EL (cell line): Measurements from ENCODE around the gene AARSD1.
A peak's percentile ranks its signal among the peaks of the same experiment; 100 is the strongest.
"Not testable (repeated sequence)": the region's sequence is repeated elsewhere in the genome, so short reads cannot be mapped to it uniquely, and the experiment has no call there.

ENCODE experiments used
- DNase-seq: peaks from one replicate; pipeline ENCODE4 v3.0.0-alpha.2; 2016

The AARSD1 gene

DNA sequence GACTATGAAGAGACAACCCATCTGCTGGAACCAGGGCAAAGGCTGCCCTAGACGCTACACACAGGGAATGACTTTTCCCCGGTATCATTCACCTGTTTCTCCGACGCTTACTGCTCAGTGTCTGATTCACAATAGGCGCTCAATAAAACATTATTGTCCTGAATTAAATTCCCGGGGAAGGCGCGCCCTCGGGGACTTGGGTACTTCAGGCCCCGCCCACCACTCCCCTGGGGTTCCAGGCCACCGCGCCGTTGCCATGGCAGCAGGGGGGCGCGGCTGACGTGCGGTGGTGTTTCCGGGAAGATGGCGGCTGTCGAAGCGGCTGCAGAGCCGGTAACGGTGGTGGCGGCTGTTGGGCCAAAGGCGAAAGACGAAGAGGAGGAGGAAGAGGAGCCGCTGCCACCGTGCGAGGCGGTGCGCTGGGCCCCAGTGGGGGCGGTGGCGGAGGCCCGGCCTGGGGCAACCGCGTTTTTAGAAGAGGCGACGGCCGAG, 16.1 kb upstream of the AARSD1 start, which contains the start of gene RUNDC1:
Gene RUNDC1 (plus strand): TSS at position 292 of the 492 bp plus-strand sequence. CDS start 12 bp downstream, at position 304.
- peak; percentile 90 for DNase-seq

DNA sequence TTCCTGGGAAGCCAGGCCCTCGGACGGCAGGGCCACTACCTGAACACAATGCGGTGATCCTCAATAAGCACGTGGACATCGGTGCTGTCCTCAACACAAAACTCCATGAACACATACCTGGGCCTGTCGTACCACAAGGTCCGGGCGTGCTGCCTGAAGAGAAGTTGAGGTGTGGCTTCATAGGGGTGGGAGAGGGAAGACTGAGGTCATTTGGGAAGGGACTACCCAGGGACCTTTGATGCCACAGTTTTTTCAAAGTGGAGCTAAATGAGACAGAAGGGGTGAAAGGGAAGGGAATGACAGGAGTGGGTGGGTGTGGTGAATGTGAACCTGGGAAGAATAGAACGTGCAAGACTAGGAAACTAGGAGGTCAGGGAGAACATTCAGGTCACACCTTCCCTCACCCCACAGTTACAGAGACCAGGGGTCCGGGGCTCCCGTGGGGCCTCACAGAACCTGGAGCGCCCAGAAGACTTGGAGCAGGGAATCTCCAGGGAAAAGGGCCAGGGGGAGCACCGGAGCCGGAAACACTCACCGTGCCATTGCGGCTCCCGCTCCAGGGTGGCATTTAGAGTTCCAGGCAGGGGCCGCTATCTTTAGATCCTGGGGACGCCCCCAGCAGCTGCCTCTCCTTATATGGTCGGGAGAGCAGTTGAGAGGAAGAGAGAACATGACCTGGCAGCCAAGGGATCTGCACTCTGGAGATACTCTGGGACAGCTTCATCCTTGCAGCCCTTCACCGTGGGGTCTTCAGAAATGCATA, 15.4 kb upstream of the AARSD1 start, which contains the start of gene PTGES3L:
Gene PTGES3L (minus strand): TSS at position 570 of the 763 bp plus-strand sequence. CDS start 27 bp downstream, at position 543.
- DNase-seq = peak; percentile 71

DNA sequence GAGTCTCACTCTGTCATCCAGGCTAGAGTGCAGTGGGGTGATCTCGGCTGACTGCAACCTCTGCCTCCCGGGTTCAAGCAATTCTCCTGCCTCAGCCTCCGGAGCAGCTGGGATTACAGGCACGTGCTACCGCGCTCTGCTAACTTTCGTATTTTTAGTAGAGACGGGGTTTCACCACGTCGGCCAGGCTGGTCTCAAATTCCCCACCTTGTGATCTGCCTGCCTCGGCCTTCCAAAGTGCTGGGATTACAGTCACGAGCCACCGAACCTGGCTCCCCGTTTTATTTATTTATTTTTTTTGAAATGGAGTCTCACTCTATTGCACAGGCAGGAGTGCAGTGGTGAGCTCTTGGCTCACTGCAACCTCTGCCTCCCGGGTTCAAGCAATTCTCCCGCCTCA, 11.4 kb upstream of the AARSD1 start:
- not testable (repeated sequence) for DNase-seq

DNA sequence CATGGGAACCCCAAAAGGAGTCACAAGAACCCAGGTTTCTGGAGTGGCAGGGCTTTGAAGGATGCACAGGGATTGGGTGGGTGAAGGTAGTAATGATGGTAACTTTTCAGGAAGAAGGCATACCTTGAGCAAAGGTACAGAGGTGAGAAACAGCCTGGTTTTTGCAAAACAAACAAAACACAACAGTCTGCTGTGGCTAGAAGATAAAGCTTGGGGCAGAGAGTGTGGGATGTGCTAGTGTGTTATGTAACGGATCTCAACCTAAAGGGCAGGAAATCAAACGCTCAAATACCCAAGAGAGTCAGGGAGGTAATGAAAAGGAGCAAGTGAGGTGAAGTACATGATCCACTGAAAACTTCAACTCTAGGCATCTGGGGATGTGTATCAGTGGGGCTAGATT, 11.0 kb upstream of the AARSD1 start:
- DNase-seq = no peak

DNA sequence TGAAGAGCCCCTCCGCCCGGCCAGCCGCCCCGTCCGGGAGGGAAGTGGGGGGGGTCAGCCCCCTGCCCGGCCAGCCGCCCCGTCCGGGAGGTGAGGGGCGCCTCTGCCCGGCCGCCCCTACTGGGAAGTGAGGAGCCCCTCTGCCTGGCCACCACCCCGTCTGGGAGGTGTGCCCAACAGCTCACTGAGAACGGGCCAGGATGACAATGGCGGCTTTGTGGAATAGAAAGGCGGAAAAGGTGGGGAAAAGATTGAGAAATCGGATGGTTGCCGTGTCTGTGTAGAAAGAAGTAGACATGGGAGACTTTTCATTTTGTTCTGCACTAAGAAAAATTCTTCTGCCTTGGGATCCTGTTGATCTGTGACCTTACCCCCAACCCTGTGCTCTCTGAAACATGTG, 9.1 kb upstream of the AARSD1 start:
- DNase-seq = not testable (repeated sequence)

DNA sequence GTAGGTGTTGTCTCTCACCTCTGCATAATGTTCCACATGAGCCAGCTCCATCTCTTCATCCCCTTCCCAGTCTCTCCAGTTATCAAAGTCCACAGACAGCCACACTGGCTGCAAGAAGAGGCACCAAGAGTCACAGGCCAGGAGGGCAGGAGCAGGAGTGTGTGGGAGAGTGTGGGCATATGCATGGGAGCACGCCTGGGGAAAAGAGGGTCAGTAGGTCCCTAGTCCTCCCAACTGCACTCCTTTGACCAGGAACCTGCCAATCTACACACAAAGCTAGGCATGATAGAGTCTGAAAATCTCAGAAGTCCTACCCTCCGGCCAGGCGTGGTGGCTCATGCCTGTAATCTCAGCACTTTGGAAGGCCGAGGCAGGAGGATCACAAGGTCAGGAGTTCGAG, 7.3 kb upstream of the AARSD1 start:
- DNase-seq = no peak

DNA sequence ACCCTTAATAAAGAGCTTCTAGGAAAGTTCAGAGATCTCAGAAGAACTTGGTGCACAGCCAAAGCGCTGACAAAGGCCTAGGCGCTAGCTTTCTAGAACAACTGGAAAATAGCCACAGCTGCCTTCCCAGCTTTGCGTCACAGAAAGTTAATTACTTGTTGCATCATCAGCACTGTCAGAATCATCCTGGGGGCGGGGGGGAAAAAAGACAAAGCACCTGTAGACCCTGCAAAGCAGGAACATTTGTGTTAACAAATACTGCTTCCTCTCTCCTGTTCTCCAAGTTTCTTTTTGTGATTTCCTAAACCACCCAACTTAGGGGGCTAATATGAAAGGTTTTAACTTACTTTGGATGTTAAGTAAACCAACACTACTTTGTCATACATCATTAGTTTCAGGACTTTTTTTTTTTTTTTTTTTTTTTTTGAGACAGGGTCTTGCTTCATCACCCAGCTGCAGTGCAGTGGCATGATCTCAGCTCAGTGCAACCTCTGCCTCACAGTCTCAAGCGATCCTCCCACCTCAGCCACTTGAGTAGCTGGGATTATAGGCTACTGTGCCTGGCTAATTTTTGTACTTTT, 4.8 kb upstream of the AARSD1 start:
- DNase-seq = no peak

DNA sequence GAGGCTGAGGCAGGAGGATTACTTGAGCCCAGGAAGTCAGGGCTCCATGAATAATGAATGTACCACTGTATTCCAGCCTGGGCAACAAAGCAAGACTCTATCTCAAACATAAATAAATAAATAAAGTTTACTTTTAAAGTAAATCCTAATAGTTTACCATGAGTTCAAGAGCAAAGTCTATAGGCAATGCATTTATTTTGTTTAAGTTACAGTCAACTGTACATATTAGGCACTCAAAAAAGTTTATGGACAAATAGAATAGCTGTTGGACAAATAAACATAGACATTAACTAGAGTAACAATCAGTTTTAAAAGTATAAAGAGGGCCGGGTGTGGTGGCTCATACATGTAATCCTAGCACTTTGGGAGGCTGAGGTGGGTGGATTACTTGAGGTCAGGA, 3.7 kb upstream of the AARSD1 start:
- no peak for DNase-seq

DNA sequence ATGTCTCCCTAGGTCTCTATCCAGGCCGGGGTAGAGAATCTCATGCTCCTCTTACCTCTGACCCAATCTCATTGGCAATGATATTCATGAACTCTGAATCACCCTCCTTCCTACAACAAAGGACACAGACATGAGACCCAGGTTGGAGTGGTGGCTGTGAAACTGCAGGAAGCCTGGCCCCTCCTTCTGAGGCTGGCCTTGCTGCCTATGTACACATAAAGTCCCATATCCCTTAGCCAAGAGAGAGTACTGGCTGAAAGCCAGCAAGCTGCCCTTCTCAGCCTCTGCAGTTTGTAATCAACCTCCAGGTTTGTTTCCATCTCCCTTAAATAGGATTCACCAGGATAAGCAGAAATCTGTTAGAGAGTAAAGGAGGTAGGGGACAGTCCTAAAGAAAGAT, 10.6 kb downstream of the AARSD1 start:
- no peak for DNase-seq

DNA sequence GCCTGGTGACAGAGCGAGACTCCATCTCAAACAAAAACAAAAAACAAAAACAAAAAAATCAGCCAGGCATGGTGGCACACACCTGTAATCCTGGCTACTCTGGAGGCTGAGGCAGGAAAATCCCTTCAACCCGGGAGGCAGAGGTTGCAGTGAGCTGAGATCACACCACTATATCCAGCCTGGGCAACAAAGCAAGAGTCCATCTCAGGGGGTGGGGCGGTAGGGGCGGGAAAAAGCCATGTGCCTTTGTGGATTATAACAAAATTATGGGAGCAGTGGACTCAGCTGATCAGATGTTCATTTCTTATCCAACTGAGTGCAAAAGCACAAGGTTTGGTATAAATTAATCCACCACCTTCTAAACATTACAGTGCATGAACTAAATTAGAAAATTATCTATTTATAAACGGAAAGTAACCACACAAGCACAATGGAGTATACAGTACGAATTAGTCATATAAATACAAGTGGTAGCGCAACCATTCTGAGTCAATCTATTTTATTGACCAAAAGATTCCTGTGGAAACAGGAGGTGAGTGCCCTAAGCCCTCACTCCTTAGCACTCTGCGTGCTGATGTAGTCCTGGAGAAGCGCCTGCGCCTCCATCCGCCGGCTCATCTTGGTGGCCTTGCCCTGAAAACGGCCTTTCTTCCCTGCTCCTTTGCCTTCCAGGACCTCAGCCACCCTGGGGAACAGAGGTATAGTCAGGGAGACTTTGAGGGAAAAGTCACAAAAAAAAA, 14.0 kb downstream of the AARSD1 start:
- DNase-seq = no peak

DNA sequence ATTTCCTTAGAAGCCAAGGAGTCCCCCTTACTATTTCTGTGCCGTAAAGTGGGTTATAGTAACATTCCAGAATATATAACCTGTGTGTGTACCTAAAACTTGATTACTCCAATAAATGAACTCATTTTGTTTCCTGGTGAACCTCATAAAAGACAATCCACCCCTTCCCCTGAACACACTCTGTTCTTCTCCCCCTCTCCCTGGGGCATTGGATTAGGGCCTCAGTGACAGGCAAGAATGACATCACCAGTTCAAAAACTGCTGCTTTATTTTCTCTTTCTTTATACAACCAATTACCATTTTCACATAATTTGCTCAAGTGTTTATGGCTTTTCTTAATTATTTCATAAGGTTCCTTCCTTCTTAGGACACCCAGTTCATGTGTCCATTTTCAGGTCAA, 17.4 kb downstream of the AARSD1 start:
- no peak for DNase-seq

DNA sequence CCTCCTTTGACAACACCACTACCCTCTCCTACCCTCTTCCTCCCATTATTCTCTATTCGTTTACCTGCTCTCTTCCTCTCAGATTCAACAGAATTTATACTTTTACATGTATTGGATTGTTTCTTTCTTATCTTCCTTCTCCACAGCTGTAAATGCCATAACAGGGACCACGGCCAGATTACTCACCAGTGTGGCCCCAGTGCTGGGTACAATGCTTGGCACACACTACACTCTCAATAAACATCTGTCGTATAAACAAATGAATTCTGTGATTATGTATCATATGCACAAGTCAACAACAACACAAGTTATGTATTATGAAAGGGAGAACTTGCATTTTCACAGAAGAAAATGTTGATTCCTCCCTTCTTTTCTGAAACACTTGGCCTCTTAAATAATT, 20.0 kb downstream of the AARSD1 start:
- DNase-seq = no peak

DNA sequence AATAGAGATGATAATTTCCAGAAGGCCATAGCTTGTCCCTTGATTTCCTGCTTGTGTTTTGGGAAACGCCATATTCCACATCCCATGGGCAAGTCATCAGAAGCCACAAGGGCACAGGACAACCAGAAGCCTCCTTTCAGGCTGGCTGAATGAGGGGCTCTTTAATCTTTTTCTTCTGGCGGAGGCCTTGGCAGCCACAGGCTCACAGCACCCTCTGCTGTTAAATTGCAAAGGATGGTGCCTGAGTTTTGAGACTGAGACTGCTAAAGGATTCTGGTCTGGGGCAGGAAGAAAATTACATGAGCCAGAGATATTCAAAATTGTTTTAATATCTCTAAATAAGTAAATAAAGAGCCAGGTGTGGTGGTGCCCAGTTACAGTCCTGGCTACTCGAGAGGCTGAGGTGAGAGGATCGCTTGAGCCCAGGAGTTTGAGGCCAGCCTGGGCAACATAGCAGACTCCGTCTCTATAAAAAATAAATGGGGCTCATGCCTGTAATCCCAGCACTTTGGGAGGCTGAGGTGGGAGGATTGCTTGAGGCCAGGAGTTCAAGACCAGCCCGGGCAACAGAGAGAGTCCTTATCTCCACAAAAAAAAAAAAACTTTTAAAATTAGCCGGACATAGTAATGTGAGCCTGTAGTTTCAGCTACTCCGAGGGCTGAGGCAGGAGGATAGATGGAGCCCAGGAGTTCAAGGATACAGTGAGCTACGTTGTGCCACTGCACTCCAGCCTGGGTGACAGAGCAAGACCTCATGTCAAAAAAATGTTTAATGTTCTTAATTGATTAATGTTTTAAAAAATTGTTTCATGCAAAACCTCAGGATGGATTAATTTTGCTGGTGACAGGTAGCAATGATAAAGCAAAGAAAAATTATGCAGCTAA, 26.3 kb downstream of the AARSD1 start:
- peak; percentile 65 for DNase-seq

DNA sequence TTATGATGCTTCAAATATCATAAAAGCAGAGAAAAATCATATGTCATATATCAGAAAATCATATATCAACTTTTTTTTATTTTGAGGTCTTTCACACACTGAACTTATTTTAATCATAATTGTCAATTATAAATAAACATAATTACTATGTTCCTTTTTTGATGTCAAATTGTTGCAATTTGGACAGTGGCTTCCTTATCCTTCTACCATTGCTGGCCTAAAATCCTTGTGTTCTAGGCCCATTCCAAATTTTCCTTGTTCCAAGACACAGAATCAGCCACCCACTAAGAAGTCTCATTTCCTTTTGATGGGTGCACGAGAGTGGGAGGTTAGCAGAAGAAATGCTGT, 34.8 kb downstream of the AARSD1 start:
- no peak for DNase-seq

DNA sequence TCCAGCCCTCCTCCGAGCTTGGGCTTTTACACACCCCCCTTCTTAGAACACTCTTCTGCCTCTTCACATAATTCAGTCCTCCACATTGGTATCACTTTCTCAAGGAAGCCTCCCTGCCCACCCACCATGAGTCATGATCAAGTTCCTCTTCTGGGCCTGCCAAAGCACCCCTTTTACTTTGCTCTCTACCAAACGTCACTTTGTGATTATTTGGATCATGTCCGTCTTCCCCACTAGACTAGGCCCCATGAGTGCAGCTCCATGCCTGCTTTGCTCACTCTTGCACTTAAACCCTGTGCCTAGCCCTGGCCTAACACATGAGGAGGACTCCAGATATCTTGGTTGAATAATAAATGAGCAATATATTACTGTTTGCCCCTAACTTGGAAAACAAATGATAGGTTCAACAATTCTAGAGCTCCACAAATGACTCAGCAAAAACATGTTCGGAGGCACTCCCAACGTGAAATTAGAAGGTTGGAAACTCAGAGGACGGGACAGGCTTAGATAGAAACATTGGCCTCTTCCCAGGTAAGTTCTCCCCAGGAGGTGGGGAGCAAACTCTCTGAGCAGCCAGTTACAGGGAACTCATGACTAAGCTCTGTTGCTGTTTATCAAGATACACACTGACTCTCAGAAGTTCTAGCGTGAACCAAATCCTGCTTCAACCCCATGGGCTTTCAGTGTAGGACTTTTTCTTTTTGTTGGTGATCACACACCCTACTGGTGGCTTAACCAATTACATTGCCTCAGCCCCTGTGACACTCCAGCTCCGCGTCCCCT, 35.3 kb downstream of the AARSD1 start:
- DNase-seq = peak; percentile 66

DNA sequence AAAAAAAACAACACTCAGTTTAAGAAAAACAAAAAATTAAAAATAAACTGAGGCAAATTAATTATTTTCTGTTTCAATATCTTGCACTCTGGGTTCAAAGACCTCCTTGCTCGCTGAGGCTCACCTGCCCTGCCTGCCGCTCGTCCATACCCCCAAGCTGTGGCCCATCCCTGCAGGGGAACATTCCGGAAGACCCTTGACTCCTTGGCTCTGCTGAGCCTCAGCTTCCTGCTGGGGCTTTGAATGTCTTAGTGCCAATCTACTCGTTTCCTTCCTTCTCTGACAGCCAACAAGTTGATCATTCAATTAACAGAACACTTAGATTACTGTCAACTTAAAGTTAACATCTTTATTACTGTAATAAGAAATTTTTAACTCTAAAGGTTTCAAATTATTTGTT, 39.4 kb downstream of the AARSD1 start:
- no peak for DNase-seq

DNA sequence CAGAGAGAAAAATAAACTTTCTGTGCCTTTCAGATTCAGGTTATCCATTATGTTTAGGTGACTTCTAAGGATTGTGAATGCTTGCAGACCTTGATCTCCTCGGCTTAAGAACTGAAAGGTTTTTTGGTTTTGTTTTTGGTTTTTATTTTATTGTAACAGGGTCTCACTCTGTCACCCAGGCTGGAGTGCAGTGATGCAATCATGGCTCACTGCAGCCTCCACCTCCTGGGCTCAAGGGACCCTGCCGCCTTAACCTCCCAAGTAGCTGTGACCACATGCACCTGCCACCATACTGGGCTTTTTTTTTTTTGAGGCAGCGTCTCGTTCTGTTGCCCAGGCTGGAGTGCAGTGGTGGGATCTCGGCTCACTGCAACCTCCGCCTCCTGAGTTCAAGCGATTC, 40.8 kb downstream of the AARSD1 start:
- DNase-seq = not testable (repeated sequence)

DNA sequence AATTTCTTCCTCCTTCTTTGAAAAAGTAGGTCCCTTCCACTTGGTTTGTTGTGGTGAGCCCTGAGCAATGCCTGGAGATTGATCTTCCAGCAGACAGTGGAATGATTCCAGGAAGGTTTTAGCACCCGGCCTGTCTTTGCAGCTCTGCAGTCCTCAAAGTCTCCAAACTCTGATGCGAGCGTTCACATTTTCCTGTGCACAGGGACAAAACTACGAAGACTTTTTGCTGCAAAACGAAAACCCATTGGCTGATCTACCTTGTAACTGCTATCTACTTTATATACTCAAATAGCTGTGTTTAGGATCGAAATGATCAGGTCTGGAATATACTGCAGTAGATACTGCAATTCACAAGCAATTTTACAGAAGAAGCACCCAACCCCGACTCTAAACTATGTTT, 42.0 kb downstream of the AARSD1 start:
- DNase-seq = no peak

DNA sequence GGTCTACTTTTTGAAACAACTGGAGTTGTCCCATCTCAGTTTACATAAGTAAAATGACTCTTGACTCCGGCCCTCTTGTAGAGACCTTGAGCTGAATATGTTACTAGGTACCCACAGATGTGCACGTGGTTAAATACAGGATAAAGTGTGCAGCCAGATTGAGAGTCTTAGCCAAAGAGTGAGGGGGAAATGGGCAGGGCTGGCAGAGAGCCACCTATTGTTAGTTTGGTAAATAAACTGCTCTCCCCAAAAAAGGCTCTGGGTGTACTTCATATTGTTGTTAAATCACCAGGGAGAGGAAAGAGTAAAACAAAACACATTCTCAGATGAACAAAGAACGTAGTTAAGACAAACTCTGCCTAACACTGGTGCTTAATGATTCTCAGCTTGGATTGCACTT, 43.3 kb downstream of the AARSD1 start:
- no peak for DNase-seq

DNA sequence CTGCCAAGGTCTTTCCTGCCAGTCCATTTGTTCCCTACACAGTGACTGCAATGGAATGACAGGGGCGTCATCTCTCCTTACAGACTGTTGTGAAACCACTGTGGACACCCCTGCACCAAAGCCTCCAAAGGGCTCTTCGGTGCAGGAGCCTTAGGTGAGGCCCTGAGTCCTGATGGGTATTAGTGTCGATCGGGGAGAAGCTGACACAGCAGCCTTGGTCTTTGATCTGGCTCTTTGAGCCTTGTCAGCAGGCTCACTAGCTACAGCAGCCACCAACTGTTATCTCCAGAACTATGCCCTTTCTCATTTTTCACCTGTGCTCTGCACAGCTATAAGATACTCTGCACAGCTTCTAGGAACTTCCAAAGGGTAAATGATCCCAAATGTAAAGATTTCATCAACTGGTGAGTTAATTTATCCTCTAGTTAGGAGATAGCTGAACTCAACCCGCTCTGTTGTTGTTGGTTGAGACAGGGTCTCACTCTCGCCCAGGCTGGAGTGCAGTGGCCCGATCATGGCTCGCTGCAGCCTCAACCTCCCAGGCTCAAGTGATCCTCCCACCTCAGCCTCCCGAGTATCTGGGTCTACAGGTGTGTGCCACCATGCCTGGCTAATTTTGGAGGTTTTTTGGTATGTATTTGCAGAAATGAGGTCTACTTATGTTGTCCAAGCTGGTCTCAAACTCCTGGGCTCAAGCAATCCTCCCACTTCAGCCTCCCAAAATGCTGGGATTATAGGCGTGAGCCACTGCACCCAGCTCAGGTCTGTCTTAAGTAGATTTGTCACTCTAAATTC, 44.0 kb downstream of the AARSD1 start:
- DNase-seq = no peak

DNA sequence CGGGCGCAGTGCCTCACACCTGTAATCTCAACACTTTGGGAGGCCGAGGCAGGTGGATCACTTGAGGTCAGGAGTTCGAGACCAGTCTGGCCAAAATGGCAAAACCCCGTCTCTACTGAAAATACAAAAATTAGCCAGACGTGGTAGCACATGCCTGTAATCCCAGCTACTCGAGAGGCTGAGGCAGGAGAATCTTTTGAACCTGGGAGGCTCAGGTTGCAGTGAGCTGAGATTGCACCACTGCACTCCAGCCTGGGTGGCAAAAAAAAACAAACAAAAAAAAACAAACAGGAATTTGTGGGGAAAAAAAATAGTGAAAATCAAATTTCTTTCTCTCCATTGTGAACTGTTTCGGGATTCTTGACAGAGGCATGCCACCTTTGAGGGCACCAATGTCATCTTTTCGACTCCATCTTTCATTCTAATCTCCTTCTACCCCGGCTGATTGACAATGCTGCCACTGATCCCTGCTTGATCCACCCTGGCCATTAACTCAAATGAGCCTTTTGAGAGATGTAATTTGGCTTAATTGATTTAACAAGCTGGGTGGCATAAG, 44.7 kb downstream of the AARSD1 start:
- not testable (repeated sequence) for DNase-seq
